Hepatic stellate cell (primary cell): ENCODE measurements around the gene SHC2.
"Not testable (repeated sequence)": the region's sequence is repeated elsewhere in the genome, so short reads cannot be mapped to it uniquely, and the experiment has no call there.

Source experiments
- DNase-seq: peaks from one replicate; pipeline ENCODE4 v3.0.0; 2011; ENCODE audit warnings: low spot score

SHC2 gene

DNA sequence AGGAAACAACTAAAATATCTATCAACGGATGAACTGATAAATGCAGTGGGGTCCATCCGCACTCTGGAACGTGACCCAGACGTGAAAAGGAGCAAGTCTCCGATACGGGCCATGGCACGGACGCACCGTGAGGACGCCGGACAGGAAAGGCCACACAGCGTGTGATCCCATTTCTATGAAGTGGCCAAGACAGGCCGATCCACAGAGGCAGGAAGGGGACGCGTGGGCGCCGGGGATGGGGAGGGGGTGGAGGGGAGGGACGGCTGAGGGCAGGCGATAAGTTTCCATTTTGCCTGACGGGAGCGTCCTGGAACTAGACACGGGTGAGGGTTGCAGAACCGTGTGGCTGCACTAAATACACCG, 13.8 kb downstream of the SHC2 start:
- no peak for DNase-seq

- DNase-seq, result no peak
Measured at GRCh38 chr19:444677-445210, 16.1 kb downstream of the SHC2 start.

DNA sequence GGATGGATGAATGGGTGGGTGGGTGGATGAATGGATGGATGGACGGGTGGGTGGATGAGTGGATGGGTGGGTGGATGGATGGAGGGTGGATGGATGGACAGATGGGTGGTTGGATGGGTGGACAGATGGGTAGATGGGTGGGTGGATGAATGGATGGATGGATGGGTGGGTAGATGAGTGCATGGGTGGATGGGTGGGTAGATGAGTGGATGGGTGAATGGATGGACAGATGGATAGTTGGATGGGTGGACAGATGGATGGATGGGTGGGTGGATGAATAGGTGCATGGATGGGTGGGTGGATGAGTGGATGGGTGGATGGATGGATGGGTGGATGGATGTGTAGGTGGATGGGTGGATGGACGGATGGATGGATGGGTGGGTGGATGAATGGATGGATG, 17.8 kb downstream of the SHC2 start:
- DNase-seq, result no peak

- DNase-seq, result no peak
Measured at GRCh38 chr19:442085-442484, 18.7 kb downstream of the SHC2 start.

DNA sequence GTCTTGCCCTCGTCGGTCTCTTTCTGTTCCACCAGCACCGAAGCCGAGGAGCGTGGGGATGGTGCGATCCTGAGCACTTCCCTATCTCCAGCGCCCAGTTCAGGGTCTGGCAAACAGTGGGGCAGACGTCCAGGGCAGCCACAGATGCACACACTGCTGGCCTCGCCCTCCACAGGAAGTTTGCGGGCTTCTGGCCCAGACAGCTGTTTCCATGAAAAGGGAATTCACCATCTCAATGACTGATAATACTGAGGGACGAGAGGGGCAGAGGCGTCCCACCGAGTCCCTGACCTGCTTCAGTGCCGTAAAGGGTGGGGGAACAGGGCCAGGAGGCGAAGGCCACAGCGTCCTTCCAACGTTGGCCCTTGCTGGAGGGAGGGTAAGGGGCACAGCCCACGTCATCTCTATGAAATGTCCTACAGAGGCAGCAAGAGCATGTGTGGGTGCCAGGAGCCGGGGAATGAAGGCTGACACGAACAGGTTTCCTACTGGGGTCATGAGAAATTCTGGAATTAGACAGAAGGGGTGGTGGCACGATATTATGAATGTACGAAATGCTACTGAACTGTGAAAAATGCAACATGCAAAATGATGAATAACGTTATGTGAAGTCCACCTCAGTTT, 19.5 kb downstream of the SHC2 start:
- DNase-seq, result no peak

GRCh38 chr19:440391-441212, 20.2 kb downstream of the SHC2 start:
- DNase-seq, result no peak

DNA sequence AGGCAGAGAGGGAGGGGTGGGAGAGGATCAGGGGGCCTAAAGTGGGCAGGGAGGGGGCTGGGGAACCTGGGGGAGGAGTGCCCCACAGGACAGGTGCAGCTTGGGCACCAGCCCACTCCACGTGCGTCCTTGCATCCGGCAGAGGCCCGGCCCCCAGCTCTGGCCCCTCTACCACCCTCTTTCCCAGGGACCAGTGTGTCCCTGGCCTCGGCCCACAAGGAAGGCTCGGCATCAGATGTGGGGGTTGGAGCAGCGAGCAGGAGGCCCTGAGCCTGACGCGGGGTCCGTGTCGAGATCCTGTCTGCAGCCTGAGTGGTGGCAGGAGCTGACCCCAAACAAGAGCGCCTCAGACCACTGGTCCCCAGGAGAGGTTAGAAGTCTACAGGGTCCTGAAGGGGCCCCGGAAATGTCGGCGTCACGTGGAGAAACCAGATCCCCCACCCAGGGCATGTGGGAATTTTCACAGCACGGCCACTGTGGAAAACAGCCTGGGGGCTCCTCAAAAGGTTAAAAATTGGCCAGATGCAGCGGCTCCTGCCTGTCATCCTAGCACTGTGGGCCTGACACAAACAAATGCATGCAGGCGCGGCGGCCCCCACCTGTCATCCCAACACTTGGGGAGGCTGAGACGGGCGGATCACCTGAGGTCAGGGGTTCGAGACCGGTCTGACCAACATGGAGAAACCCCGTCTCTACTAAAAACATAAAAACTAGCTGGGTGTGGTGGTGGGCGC, 21.5 kb downstream of the SHC2 start:
- no peak for DNase-seq

- no peak for DNase-seq
Measured at GRCh38 chr19:438416-438958, 22.3 kb downstream of the SHC2 start.

- DNase-seq, result no peak
Measured at GRCh38 chr19:437041-437440, 23.8 kb downstream of the SHC2 start.

DNA sequence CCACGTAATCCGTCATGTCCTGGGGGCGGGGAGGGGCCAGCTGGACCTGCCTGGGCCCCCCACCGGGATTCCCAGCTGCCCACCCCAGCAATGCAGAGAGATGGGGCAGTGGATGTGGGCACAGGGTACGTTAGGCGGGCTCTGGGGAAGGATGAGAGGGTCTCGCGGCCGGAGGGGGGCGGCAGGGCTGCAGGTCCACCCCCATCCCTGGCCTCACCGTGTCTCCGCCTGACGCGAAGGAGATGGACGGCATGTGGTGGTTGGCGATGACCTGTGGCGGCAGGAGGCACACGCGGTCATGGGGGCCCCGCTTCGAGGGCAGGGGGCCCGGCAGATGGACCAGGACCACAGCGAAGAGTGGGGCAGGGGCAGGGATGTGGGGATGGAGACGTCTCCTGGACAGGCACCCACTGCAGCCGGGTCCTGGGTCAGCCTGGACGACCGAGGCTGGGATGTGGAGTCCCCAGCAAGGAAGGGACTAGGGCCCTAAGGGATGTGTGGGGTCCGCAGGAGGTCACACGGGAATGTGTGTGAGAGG, 24.4 kb downstream of the SHC2 start:
- DNase-seq, result no peak

DNA sequence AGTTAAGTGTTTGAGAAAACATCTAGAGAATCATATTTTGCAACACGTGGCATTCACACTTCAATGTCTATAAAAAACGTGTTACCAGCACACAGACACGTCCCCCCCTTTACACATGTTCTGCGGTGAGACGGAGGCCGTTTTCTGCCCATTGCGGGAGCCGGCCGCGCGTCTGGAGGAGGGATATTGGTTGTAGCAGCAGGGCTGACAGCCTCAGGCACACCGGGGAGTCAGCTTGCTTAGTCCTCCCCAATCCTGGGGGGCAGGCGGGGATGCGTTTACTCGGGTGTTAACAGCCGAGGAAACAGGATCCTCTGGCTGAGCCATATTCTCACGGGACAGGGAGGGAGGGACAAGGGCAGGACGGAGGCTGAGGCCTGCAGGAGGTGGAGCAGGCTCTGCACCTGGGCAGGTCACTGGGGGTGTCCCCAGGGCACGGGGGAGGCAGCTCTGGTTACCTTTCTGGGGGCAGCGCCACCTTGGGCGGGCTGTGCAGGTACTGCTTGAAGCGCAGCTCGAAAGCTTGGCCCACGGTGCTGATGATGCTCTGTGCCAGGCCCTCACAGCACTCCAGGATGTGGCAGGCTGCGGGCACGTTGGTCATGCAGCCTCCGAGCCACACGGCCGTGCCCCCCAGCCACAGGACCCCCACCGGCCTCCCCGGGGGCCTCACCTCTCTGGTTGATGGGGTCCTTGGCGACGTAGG, 25.0 kb downstream of the SHC2 start:
- no peak for DNase-seq

DNA sequence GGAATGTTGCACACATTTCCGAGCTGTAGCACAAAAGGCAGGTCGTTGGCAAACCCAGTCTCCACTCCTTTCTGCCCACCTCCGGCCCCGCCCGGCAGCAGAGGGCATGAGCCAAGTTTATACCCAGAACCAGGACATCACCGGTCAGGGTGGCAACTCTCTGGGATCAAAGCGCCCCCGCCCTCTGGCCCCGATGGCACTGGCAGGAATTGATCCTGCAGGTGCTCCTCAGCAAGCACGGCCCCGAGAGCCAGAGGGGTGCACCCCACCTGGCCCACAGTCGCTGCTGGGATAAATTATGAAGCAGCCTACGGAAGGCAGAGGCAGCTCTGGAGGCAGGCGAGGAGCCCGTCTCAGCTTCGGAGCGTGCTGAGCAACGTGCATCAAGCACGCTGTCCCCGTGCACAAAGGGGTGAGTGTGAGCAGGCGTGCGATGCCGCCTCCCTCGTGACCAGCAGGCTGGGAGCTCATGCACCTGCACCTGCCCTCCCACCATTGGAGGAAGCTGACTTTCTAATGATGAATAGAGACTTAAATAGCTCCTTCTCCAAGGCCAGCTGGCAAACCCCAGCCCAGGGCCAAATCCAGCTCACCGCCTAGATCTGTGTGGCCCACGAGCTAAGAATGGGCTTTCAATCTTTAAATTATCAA, 25.7 kb downstream of the SHC2 start:
- DNase-seq, result no peak

DNA sequence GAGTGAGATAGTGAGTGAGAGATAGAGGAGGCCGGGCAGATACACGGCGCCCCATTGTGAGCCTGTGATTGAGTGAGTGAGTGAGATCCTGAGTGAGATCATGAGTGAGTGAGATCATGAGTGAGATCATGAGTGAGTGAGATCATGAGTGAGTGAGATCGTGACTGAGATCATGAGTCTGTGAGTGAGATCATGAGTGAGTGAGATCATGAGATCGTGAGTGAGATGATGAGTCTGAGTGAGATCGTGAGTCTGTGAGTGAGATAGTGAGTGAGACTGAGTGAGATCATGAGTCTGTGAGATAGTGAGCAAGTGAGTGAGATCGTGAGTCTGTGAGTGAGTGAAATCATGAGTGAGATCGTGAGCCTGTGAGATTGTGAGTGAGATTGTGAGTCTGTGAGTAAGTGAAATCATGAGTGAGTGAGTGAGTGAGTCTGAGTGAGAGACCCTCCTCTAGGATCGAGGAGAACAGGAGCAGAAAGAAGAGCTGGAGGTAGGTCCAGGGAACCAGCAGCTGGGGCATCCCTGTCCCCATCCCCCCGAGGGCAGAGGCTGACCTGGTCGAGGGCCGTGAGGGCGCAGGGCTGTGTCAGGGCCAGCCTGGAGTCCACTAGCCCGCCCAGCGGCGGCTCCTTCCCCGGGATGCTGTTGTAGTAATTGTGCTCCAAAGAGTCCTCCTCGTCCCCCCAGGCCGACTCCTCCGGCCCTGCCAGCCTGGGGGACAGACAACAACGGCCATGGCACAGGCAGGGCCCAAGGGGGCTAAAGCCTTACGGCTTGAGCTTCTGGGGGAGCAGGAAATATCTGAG, 26.5 kb downstream of the SHC2 start:
- no peak for DNase-seq

- DNase-seq, result no peak
Measured at GRCh38 chr19:430701-431100, 30.1 kb downstream of the SHC2 start.

DNA sequence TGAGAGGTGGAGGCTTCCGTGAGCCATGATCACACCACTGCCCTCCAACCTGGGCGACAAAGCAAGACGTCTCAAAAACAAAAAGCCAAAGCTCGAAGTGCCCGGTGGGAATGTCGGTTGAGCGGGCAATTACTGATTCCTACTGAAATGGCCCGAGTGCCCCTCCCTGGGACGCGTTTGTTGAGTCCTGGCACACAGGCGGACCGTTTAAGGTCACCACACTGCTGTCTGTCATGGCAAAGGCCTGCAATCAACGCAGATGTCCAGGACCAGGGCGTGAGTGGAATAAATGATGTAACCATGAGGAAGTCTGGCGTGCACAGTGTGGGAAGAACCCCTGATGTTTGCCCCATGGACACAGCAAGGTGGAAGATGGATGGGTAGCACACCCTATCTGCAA, 32.7 kb downstream of the SHC2 start:
- no peak for DNase-seq

- DNase-seq, result not testable (repeated sequence)
Measured at GRCh38 chr19:427675-428074, 33.2 kb downstream of the SHC2 start.

- DNase-seq, result no peak
Measured at GRCh38 chr19:426725-427445, 33.9 kb downstream of the SHC2 start.

GRCh38 chr19:425056-425455, 35.8 kb downstream of the SHC2 start:
- no peak for DNase-seq

- no peak for DNase-seq
Measured at GRCh38 chr19:424546-424945, 36.3 kb downstream of the SHC2 start.
